GM21529 (cell line): ENCODE data around the gene PHACTR1.
"Not testable (repeated sequence)": the region's sequence is repeated elsewhere in the genome, so short reads cannot be mapped to it uniquely, and the experiment has no call there.

ENCODE experiments used
- ATAC-seq: cut with Tn5 transposase; IDR thresholded peaks from one replicate; pipeline ENCODE4 v1.9.1; 2021; ENCODE audit not compliant: unreplicated experiment

The PHACTR1 gene

GRCh38 chr6:12716298-12716916 lies at the start of gene PHACTR1:
PHACTR1 (plus strand) TSS chr6:12716767.
- ATAC-seq: no peak

- ATAC-seq: no peak
These were observed 49.7 kb upstream of the PHACTR1 start for GRCh38 chr6:12666886-12667285.

DNA sequence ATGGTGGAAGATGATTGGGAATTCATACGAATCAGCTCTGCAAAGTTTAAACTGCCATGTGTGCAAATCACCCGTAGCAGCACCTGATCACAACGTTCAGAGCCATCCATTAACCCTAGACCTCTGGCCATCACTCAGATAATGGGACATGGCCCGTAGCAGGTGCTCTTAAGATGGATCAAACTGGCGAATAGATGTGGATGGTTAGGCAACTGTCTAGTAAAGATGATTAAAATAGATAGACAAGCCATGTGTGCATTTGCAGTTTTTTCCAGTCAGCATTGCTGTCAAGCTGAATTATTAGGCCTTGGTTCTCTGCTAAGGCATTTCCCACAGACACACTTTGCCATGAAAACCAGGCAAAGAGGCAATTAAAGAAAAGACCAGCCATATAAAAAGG lies 40.6 kb upstream of the PHACTR1 start:
- ATAC-seq: no peak

- ATAC-seq: no peak
These were observed 37.2 kb upstream of the PHACTR1 start for GRCh38 chr6:12679341-12679740.

GRCh38 chr6:12693122-12693521 lies 23.4 kb upstream of the PHACTR1 start:
- no peak for ATAC-seq

GRCh38 chr6:12698298-12698697 lies 18.3 kb upstream of the PHACTR1 start:
- no peak for ATAC-seq

DNA sequence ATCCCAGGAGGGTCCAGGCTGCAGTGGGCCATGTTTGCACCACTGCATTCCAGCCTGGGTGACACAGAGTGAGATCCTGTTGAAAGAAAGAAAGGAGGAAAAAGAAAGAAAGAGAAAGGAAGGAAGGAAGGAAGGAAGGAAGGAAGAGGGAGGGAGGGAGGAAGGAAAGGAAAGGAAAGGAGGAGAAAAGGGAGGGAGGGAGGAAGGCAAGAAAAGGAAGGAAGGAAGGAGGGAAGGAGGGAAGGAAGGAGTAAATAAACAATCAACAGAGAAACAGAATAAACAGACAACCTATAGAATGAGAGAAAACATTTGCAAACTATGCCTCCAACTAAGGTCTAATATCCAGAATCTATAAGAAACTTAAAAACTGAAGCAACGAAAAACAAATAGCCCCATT lies 11.6 kb upstream of the PHACTR1 start:
- no peak for ATAC-seq

GRCh38 chr6:12709116-12709515 lies 7.5 kb upstream of the PHACTR1 start:
- ATAC-seq: no peak

- ATAC-seq: no peak
These were observed 6.9 kb upstream of the PHACTR1 start for GRCh38 chr6:12709556-12710232.

GRCh38 chr6:12710921-12711320 lies 5.6 kb upstream of the PHACTR1 start:
- no peak for ATAC-seq

GRCh38 chr6:12714022-12714421 lies 2.5 kb upstream of the PHACTR1 start:
- no peak for ATAC-seq

- no peak for ATAC-seq
These were observed 1.1 kb upstream of the PHACTR1 start for GRCh38 chr6:12715437-12715836.

DNA sequence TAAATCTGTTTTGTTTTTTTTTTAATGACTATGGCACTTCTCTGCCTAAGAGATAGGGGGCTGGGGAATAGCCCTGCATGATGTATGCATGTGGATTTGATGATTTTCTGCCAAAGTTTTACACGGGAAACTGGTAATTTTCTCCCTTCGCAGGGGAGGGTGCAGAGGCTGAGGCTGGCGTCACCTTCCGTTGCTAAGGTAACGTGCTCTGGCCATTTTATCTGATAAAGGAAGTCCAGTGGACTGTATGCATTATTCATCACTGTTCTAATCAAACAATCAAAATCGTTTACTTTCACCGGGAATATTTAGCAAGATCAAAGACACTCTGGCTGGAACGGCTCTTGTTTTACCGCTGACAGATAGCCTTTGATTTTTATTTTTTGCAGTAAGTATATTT lies 789 bp downstream of the PHACTR1 start:
- no peak for ATAC-seq

DNA sequence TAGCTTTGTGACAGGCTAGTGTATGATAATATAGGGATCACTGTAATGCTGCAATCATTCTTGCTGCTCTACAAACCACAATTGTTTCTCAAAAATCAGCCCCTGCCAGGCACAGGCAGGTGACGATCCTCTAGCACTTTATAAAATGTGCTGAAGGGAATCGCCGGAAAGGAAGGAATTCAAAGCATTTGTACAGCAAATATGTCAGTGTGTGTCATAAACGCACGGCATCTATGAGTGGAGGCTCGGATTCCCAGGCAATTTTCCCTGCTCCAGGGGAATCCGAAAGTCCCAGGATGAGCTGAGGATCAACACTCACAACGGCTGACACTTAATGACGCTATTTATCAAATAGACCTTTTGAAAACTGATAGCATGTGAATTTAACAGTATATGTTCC lies 1.4 kb downstream of the PHACTR1 start:
- no peak for ATAC-seq

- no peak for ATAC-seq
These were observed 2.5 kb downstream of the PHACTR1 start for GRCh38 chr6:12719017-12719416.

GRCh38 chr6:12720310-12720709 lies 3.7 kb downstream of the PHACTR1 start:
- ATAC-seq: no peak

DNA sequence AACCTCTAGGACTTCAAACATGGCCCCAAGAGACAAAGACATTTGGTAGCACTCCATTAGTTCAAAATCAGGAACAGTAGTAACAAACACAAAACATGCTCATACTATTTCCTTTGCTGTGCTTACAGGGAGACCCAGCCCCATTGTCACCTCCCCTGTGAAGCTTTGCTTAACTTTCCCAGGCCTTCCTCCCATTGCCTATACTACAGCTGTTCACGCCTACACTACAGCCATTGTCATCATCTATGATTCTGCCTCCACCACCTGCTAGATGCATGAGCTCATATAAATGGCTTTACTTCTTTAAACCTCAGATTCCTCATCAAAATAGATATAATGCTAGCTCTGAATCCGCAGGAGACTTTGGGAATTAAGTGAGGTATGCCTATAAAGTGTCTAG lies 8.7 kb downstream of the PHACTR1 start:
- no peak for ATAC-seq

DNA sequence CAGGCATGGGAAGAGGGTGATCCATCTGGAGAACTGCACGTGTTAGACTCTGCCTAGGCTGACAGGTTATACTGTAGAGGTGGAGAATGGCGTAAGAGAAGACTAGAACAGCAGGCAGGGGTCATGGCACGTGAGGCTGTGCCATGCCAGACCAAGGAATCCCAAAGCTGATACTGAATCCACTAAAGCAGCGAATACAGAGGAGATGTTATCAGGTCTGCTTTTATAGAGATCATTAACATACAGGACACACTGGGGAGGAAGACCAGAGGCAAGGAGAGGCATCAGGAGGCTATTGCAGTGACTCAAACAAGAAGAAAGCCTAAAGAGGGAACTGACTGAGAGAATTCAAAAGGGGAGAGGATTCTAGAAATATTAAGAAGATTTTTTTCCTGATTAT lies 12.9 kb downstream of the PHACTR1 start:
- no peak for ATAC-seq

GRCh38 chr6:12730809-12731208 lies 14.2 kb downstream of the PHACTR1 start:
- not testable (repeated sequence) for ATAC-seq

- ATAC-seq: no peak
These were observed 17.3 kb downstream of the PHACTR1 start for GRCh38 chr6:12733876-12734275.

GRCh38 chr6:12735786-12736185 lies 19.2 kb downstream of the PHACTR1 start:
- no peak for ATAC-seq

GRCh38 chr6:12748411-12748810 lies 31.8 kb downstream of the PHACTR1 start:
- no peak for ATAC-seq
